Measurements from ENCODE around the gene TNIP2.
"Not testable (repeated sequence)": the region's sequence is repeated elsewhere in the genome, so short reads cannot be mapped to it uniquely, and the experiment has no call there.

The TNIP2 gene

DNA sequence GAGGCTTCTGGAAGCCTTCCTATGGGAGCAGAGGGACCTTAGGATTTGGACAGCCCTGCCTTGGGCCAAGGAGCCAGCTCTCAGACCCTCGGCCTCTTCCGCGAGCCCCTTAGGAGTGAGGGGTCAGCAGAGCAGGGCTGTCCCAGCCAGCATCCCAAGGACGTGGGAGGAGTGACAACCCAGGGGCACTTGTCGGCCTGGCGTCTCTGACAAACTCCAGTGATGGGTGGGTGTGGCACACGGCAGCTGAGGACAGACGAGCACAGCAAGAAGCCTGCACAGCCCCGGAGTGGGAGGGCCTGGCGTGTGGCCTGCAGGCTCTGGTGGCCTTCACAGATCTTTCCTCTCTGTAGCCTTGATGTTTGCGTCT is 11.6 kb upstream of the TNIP2 start:
- no peak for DNase-seq (ENCODE audit: low spot score)

DNA sequence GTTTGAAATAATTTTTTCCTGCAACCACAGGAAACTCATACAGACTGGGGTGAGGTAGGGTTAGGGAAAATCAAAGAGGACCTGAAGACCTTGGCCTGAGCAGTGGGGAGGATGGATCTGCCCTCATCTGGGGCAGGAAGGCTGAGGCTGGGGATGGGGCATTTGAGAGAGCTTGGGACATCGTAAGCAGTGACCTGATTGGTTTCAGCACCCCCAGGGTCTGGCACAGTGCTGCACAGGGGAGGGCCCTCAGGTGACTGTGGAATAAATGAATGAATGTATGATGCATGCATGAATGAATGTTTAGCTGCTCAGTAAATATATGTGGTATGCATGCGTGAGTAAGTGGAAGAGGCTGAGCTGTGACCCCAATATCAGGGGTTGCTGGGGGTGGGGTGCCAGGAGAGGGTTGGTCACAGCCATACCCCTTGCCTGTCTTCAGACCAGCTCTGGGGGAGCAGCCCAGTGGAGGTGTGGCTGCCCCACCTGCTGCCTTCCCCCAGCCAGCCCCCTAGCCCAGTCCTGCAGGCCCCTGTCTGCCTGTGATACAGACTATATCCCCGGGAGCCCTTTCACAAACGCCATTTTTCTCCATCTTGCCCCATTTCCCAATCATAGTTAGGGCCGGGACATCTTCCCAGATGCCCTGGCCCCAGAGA is 11.0 kb upstream of the TNIP2 start:
- DNase-seq (ENCODE audit: low spot score) = no peak

DNA sequence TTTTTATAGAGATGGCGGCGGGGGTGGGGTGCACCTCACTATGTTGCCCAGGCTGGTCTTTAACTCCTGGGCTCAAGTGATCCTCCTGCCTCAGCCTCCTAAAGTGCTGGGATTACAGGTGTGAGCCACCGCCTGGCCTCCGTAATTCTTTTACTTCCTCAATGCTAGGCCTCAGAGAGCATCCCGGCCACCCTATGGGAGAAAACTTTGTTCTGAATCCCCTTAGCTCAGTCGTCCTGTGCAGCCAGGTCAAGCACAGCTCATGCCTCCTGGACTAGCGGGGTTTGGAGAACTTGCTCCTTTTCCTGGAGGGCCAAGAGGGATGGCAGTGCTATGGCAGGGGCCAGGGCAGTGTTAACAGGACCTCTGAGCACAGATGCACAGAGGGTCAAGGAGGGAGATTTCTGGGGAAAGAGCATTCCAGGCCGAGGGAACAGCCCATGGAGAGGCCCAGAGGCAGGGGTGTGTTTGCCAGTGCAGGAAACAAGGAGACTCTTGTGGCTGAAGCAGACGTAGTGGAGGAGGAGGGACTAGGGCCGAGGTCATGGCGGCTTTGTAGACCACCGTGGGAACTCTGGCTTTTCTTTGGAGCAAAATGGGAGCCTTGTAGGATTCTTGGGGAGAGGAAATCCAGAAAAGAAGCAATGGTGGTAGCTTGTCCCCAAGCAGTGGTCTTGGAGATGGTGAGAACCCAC is 9.8 kb upstream of the TNIP2 start:
- DNase-seq (ENCODE audit: low spot score) = no peak

DNA sequence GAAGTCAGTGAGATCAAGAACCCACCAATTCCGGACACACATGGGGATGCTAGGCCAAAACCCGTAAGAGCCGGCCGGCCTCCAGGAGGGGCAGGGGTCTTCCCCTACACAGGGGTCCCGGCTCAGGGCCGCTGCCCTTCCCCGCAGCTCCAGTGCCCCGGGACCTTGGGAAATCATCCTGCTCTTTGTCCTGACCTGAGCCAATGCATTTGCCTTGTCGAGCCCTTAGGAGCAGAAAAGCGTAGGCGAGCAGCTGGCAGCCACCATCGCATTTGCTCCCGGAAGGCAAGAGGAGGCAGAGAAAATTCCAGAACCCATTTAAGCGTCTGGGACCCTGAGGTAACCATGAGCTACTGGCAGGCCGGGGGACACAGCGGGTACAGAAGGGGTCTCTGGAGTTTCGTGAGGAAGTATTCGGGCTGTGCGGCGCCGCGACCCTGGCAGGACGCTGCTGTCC is 7.4 kb upstream of the TNIP2 start:
- DNase-seq (ENCODE audit: low spot score) = no peak

DNA sequence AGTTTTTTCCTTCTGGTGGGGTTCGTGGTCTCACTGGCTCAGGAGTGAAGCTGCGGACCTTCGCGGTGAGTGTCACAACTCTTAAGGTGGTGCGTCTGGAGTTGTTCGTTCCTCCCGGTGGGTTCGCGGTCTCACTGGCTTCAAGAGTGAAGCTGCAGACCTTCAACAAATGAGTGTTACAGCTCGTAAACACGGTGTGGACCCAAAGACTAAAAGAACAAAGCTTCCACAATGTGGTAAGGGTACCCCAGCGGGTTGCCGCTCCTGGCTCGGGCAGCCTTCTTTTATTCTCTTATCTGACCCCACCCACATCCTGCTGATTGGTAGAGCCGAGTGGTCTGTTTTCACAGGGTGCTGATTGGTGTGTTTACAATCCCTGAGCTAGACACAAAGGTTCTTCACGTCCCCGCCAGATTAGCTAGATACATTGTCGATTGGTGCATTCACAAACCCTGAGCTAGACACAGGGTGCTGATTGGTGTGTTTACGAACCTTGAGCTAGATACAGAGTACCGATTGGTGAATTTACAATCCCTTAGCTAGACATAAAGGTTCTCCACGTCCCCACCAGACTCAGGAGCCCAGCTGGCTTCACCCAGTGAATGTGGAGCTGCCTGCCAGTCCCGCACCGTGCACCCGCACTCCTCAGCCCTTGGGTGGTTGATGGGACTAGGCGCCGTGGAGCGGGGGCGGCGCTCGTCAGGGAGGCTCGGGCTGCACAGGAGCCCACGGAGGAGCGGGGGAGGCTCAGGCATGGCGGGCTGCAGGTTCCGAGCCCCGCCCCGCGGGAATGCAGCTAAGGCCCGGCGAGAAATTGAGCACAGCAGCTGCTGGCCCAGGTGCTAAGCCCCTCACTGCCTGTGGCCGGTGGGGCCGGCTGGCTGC is 6.6 kb upstream of the TNIP2 start:
- DNase-seq (ENCODE audit: low spot score) = not testable (repeated sequence)

DNA sequence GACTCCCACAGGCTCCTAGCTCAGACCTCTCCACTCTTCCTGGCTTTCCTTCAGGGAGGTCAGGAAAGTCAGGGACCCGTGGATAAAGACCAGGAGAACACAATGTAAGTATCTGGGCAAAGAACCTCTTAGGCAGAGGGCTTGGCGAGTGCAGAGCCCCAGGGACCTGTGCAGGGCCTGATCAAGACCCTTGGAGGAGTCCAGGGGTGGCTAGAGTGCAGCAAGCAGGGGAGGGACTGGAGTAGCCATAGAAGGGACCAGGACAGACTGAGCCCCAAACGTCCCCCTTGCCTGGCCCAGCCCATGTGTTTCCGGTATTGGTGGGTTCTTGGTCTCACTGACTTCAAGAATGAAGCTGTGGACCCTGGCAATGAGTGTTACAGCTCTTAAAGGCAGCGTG is 5.9 kb upstream of the TNIP2 start:
- no peak for DNase-seq (ENCODE audit: low spot score)

DNA sequence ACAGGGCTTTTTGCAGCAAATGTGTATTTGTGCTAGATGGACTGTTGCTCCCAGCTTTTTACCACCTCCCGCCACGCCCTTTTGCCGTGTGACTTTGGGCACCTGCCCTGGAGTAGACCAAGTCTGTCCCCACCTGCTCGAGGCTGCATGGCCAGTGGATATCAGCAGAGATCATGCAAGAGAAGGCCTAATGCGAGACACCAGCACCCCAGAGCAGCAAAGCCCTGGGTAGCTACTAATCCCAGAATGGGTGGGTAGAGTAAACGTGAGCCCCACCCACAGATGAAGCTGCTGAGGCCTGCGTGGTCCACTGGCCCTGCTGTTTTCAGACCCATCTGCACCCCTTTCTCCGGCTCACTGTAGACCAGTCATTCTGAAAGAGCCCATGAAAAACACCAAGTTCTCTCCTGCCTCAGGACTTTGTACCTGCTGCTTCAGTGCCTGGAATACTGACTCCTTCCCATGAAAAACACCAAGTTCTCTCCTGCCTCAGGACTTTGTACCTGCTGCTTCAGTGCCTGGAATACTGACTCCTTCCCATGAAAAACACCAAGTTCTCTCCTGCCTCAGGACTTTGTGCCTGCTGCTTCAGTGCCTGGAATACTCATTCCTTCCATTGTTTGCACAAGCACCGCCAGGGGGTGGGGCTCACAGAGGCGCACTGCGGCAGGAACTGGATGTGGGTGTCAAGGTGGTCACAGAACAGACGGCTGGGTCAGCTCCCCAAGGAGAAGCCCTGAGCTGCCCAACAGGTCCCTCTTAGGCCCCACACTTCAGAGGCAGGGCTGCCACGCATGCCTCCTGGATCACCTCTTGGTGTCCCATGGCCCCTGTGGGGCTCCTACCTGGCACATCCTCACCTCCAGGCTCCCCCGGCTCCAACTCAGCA is 5.1 kb upstream of the TNIP2 start:
- DNase-seq (ENCODE audit: low spot score) = no peak

DNA sequence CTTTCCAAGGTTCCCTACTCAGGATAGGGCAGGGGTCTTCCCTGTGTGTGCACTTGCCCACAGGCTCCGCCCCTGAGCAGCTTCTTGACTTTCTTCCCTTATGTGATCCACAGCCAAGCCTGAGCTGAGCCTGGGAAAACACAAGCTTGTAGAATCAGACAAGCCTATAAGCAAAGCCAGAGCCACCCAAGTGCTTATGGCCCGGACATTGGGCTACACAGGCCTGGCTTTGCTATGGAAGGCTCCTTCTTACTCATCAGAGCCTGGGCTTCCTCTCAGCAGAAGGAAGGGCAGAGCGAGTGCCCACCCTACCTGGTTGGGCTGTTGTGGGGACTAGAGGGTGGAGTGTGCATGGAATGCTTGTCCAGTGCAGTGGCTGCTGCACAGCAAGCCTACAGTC is 1.3 kb upstream of the TNIP2 start:
- DNase-seq (ENCODE audit: low spot score) = no peak

DNA sequence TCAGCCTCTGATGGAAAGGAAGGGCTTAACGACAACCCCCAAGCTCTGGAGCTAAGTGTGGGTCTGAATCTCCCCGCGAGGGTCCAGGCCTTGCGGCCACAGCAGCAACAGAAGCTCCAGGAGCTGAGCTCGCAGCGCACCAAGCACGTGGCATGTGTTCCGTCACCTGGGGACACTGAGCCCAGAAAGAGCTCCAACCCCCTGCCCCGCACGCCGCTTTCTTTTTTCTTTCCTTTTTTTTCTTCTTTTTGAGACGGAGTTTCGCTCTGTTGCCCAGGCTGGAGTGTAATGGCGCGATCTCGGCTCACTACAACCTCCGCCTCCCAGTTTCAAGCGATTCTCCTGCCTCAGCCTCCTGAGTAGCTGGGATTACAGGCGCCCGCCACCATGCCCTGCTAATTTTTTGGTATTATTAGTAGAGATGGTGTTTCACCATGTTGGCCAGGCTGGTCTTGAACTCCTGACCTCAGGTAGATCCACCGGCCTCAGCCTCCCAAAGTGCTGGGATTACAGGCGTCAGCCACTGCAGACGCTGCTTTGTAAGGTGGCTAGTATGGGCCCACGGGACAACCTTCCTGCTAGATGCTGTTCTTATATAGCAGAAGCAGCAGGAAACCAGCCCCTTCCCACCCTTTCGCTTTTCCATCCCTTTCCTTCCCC is 685 bp upstream of the TNIP2 start:
- no peak for DNase-seq (ENCODE audit: low spot score)

DNA sequence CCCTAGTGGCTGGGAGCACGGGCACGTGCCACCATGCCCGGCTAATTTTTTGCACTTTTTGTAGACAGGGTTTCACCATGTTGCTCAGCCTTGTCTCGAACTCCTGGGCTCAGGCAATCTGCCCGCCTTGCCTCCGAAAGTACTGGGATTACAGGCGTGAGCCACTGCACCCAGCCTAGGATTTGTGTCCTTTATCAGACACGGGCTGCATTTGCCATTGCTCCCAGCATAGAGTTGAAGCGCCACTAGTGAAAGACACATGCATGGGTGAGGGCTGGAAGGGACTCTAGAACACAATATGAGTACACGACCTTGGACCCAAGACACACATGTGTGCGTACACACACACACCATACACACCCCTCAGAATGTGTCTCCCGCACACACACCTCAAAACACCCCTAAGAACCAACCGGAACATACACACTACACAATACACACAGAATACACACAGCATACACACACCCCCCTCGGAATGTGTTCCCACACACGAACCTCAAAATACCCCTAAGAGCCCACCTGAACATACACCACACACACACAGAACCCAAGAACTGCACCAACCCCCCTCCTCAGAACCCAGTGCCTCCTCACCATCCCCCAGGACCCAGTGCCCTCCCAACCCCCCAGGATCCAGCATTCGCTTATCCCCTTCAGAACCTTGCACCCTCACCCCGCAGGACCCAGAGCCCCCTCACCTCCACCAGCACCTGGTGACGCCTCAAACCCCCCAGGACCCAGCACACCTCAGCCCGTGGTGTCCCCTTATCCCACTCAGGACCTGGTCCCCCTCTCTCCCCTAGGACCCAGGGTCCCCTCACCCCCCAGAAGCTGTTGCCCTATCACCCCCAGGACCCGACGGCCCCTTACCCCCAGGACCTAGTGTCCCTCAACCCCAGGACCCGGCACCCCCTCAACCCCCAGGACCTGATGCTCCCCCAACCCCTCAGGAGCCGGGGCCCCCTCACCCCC is 1.0 kb downstream of the TNIP2 start:
- DNase-seq (ENCODE audit: low spot score) = no peak

DNA sequence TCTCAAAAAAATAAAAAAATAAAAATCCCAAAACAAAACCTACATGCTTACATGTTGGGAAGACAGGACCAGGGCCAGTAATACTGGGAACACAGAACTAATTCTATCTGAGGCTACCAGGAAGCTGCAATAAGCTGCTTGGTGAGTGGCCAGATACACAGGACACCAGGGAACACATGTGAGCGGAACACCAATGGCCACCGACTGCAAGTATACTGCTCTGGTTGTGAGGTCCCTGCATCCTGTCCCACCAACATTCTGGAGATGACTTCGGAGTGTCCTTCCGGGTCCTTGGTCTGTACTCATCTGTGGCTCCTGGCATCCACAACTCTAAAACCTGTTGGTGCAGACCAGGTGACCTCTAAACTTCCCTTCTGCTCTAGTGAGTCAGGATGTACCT is 2.7 kb downstream of the TNIP2 start:
- DNase-seq (ENCODE audit: low spot score) = no peak

DNA sequence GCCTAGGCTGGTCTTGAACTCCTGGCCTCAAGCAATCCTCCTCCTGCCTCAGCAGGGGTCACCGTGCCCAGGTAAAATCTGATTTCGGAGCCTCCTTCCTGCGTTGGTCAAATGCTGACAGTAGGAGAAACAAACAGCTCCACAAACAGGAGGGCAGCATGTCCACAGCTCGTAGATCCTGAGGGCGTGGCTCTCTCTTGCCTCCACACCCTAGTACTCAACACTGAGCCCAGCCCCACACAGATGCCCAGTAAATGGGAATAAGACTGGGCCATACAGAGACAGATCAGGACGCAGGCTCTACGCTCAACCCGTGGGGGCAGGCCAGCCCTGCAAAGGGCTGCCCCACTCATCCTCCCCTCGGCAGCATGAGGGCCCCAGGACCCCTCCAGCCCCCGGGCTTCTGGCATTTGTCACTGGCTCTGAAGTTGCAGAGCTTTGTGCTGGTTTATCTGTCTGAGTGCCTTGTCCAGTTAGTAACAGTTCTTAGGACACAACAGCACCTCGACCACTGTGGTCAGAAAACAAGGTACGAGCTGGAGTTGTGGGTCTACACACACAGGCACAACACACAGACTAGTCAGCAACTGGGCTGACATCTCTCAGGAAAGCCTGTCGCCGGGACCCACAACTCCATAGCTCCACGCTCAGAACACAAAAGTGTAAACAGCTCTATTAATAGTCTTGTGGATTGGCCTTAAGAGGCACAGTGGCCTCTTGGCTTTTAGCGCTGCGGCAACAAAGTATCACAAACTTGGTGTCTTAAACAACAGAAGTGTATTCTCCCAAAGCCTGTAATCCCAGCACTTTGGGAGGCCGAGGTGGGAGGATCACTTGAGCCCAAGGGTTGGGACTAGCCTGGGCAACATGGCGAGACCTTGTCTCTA is 5.2 kb downstream of the TNIP2 start:
- no peak for DNase-seq (ENCODE audit: low spot score)

DNA sequence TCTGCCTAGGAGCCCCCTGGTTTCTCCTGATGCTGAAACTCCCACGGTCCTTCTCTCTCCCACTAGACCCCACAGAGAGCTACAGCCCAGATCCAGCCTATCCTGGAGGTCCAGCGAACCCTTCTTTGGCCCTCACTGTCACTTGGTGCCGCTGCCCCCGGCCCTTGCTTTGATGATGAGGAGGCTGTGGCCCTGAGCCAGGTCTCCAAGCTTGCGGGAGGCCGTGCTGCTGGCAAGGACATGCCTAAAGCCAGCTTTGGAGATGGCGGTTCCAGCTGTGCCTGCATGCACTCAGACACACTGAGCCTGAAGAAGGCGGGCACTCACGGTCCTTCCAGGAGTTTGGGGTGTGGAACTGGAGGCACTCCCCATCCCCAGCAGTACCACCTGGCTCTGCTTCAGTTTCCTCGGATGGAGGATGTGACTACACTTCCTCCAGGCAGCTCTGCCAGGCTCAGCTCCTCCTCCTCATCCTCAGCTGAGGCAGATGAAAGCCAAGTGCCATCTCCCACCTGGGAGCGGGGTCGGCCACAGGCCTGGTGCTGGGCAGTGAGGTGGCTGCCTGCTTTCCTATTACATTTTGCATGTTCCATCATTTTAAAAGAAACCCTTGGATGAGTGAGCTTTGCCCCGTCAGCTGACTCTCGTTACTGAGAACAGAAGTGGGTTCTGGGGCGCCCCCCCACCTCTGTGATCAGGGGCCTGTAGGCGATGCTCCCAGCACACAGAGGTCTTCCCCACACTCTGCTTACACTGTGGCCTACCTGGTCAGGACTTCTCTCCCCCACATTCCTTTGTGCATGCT is 9.0 kb downstream of the TNIP2 start:
- DNase-seq (ENCODE audit: low spot score) = no peak

DNA sequence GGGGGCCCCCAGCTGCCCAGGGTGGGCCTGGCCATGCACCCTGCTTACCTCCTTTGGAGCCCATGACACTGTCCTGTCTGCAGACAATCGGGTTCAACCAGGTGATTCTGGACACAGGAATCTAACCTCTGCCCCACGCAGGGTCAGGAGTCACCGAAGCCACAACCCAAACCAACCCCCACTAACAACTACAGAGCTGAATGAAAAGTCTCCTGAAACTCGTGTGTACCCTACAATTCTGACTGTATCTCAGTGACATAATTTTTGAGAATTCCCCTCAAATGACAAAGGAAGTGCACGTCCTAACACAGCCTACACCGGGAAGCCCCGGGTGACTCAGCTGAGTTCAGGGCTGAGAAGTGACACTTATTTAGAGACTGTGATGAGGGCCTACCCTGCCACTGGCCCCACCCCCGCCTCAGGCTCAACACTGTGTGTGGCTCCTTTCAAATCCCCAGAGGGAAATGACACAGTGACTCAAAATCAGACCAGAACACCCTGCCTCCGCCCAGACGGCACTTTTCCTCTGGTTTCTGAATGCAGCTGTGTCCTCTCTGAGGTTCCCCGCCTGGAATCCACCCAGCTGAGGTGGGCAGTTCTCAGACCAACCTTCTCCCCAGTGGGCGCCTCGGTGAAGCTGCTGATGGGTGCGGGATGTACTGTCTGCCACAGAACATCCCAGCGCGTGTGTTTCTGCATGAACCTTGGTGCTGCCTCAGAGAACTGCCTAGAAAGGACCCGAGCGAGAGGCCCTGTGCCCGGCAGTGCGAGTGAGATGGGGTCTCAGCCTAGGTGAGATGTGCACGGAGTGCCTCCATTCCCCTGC is 9.9 kb downstream of the TNIP2 start:
- no peak for DNase-seq (ENCODE audit: low spot score)

DNA sequence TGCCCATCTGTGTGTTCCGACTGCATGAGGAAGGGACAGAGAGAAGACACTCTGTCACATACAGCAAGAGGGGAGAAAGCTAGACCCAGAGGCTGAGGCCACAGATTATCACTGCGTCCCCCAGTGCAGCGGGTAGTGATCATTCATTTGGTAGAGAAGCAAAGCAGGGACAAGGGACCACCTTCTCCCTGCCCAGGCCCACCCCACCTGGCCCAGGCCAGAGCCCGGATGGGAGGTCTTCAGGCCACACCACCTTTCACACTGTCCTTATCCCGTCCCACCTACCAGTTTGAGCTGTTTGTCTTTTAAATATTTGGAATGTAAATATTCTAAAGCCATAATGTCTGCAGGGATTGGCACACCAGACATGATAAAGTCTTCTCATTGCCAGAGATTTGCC is 10.6 kb downstream of the TNIP2 start:
- DNase-seq (ENCODE audit: low spot score) = no peak

DNA sequence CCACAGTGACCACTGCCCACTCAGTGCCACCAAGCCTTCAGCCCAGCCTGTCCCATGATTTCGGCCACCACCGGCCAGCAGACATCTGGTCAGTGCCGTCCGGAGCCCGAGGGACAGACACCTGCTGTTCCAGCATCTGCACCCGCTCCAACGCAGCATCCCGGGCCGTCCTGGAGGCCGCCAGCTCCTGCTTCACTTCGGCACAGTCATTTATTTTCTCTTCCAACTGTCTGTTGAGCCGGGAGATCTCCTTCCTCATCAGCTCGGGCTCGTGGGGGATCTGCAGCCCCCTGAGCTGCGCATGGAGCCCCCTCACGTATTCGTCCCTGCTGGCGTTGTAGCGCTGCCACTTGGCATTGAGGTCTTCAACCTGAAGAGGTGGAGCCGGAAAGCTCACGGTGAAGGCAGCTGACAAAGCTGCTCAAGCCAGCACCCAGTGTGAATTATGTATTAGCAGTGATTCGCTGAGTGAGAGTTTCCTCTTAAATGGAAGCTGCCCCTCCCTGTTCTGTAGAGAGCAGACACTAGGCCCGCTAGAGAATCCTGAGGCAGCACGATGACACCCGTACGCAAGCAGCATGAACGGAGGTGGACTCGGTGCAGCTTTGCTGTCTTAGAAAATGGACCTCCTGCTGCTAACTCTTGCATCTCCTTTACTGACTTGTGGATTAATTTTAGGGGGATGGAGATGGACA is 11.4 kb downstream of the TNIP2 start:
- no peak for DNase-seq (ENCODE audit: low spot score)
